OCI-LY3 (cell line): ENCODE data around the gene HILPDA.
A peak's percentile ranks its signal among the peaks of the same experiment; 100 is the strongest.

ENCODE experiments used
- H2AFZ ChIP-seq: fragments of 200-600, 300-600 bp; shearing (Covaris generic); 2 replicates; pipeline ENCODE4 v1.6.0; 2014; ENCODE audit warnings: antibody characterized with exemption, low read depth, low read length
- H3K27ac ChIP-seq: fragments of 200-600, 300-600 bp; sonication (generic); 2 replicates; pipeline ENCODE4 v1.5.1; 2014; ENCODE audit warnings: mild to moderate bottlenecking, low read length, moderate library complexity, mixed read lengths
- H3K27me3 ChIP-seq: fragments of 200-600, 300-600 bp; sonication (generic); 2 replicates; pipeline ENCODE4 v1.6.1; 2014; ENCODE audit warnings: low read depth, low read length, mixed read lengths
- H3K36me3 ChIP-seq: fragments of 200-600, 300-600 bp; sonication (generic); replicated peaks from 2 replicates; pipeline ENCODE3; 2014; ENCODE audit warnings: low read depth, low read length, mixed read lengths
- H3K4me1 ChIP-seq: fragments of 300-600, 200-600 bp; sonication (generic); 2 replicates; pipeline ENCODE4 v1.6.1; 2014; ENCODE audit warnings: low read length, mixed read lengths
- H3K4me2 ChIP-seq: fragments of 200-600, 300-600 bp; sonication (generic); 2 replicates; pipeline ENCODE4 v1.6.1; 2014; ENCODE audit warnings: low read length, mixed read lengths
- H3K4me3 ChIP-seq: fragments of 300-600, 200-600 bp; sonication (generic); 2 replicates; pipeline ENCODE4 v1.5.1; 2014; ENCODE audit warnings: antibody characterized with exemption, mild to moderate bottlenecking, low read length, moderate library complexity
- H3K79me2 ChIP-seq: fragments of 300-600, 200-600 bp; shearing (Covaris generic); 2 replicates; pipeline ENCODE4 v1.6.1; 2014; ENCODE audit warnings: mild to moderate bottlenecking, low read length, mixed read lengths
- H3K9ac ChIP-seq: fragments of 300-600, 200-600 bp; shearing (Covaris generic); 2 replicates; pipeline ENCODE4 v1.6.0; 2014; ENCODE audit warnings: mild to moderate bottlenecking, low read length, moderate library complexity
- H3K9me3 ChIP-seq: fragments of 200-600, 300-600 bp; shearing (Covaris generic); 2 replicates; pipeline ENCODE4 v1.6.1; 2014; ENCODE audit warnings: low read length, mixed read lengths; ENCODE audit not compliant: insufficient read depth
- H4K20me1 ChIP-seq: fragments of 200-600, 300-600 bp; sonication (generic); 2 replicates; pipeline ENCODE4 v1.6.1; 2016; ENCODE audit warnings: low read length, mixed read lengths; ENCODE audit not compliant: insufficient read depth
- EZH2phosphoT487 ChIP-seq: fragments of 200-600 bp; shearing (Covaris generic); IDR thresholded peaks from 2 replicates; pipeline ENCODE4 v1.6.1; 2018; ENCODE audit warnings: antibody characterized with exemption, mixed run types, low read depth
- TF ChIP-seq, protein P1 (sequence below): fragments of 200-600, 300-600 bp; sonication (generic); IDR thresholded peaks from 2 replicates; pipeline ENCODE4 v1.5.1; 2014; ENCODE audit warnings: antibody characterized with exemption, low read length, low read depth

Gene HILPDA

DNA sequence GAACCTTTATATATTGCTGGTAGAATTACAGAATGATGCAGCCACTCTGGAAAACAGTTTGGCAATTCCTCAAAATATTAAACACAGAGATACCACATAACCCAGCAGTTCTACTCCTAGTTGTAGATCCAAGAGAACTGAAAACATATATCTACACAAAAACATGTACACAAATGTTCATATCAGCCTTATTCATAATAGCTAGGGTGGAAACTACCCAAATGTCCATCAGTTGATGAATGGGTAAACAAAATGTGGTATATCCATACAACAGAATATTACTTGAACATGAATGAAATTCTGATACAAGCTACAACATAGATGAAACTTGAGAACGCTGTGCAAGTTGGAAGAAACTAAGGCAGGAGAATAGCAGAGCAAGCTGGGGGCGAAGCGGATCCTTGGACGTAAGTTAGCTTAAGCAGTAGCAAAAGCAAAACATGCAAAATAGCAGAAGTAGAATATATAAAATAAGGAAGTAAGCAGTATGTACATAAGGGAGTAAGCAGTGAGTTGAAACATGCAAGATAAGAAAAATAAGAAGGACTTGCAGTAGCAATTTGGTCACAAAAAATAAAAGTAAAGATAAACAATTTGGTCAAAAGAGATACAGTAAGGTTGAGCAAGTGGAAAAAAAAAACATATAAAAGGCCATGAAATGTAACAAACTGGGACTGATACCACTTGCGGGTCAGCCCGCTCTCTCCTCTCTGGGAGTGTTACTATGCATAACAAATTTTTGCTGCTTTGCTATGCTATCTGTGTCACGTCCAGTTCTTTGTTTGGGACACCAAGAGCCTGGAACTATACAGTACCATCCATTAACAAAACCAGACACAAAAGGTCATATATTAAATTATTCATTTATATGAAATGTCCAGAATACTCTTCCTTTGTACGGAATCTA, 18.0 kb upstream of the HILPDA start:
- no peaks in the 10 kb centered on the region for H3K9me3 ChIP-seq
- TF ChIP-seq EZH2phosphoT487 = no peak
- TF ChIP-seq, protein P1, sequence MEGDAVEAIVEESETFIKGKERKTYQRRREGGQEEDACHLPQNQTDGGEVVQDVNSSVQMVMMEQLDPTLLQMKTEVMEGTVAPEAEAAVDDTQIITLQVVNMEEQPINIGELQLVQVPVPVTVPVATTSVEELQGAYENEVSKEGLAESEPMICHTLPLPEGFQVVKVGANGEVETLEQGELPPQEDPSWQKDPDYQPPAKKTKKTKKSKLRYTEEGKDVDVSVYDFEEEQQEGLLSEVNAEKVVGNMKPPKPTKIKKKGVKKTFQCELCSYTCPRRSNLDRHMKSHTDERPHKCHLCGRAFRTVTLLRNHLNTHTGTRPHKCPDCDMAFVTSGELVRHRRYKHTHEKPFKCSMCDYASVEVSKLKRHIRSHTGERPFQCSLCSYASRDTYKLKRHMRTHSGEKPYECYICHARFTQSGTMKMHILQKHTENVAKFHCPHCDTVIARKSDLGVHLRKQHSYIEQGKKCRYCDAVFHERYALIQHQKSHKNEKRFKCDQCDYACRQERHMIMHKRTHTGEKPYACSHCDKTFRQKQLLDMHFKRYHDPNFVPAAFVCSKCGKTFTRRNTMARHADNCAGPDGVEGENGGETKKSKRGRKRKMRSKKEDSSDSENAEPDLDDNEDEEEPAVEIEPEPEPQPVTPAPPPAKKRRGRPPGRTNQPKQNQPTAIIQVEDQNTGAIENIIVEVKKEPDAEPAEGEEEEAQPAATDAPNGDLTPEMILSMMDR = no peak
- peak overlapping the region; percentile 38 for H3K9ac ChIP-seq
- peak overlapping the region; percentile 65 for H3K4me2 ChIP-seq
- peak overlapping the region; percentile 79 for H2AFZ ChIP-seq
- H4K20me1 ChIP-seq = no peaks in the 10 kb centered on the region
- H3K27me3 ChIP-seq = no peaks in the 10 kb centered on the region
- H3K4me3 ChIP-seq = peak overlapping the region; percentile 54
- no peaks in the 10 kb centered on the region for H3K36me3 ChIP-seq
- no peaks in the 10 kb centered on the region for H3K79me2 ChIP-seq
- peak overlapping the region; percentile 88 for H3K27ac ChIP-seq
- H3K4me1 ChIP-seq = peaks cover 60% of the 10 kb centered on the region

DNA sequence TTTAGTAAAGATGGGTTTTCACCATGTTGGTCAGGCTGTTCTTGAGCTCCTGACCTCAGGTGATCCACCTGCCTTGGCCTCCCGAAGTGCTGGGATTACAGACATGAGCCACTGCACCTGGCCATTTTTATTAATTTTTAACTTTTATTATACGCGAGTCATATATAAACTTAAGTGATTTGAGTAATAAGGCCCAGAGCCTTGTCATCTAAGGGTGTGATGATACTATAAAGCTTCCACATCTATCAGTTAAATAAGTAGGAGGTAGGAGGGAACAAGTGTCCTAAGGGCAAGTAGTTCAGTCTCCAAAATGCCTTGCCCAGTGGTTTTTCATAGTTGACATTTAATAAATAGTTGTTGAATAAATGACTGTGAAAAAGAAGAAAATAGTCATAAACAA, 13.3 kb upstream of the HILPDA start:
- TF ChIP-seq, protein P1 = no peak
- no peak for TF ChIP-seq EZH2phosphoT487
- peak overlapping the region; percentile 36 for H3K27ac ChIP-seq
- no peaks in the 10 kb centered on the region for H3K9me3 ChIP-seq
- H3K79me2 ChIP-seq = no peaks in the 10 kb centered on the region
- H3K4me3 ChIP-seq = 0 out of 2 replicates have a peak overlapping the region, but pooled peaks have one; percentile 2
- no peaks in the 10 kb centered on the region for H3K36me3 ChIP-seq
- H3K27me3 ChIP-seq = no peaks in the 10 kb centered on the region
- no peak overlapping the region for H3K9ac ChIP-seq
- no peak overlapping the region for H2AFZ ChIP-seq
- H3K4me2 ChIP-seq = peak overlapping the region; percentile 44; the same call in 1 of the 2 replicates
- peaks cover 63% of the 10 kb centered on the region for H3K4me1 ChIP-seq
- no peaks in the 10 kb centered on the region for H4K20me1 ChIP-seq

DNA sequence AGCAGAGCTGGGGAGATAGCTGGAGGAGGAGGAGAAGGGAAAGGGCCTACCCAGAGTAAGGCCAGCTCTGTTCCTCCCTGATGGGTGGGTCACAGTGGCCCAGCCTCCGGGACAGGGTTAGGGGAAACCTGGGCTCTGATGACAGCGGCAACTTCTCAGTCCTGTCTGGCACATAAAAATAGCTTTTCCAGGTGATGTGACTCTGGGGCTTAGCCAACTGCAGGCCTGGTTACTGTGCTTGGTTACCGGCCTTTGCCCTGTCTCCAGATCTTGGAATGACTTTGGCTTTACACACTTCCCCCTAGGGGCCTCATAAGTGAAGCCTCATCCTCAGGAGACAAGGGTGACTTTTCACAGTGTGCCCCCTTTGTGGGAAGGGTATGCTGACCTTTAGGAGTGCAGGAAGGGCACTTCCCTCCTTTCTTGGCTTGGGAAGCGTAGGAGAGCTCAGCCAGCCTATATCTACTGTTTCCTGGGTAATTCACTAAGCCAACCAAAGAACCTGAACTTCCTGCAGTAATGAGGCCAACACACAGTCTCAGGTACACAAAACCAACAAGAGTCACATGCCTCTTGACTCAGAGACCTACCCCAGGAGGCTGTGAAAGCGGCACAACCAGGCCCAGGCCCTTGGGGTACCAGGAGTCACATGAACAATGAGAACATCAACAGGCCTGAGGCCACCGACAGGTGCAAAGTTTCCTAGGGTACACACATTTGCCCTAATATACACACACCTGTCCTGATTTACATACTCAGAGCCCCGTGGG, 11.7 kb upstream of the HILPDA start:
- peak overlapping the region; percentile 79 for H2AFZ ChIP-seq
- peak overlapping the region; percentile 77 for H3K4me2 ChIP-seq
- TF ChIP-seq, protein P1 = no peak
- no peak for TF ChIP-seq EZH2phosphoT487
- H4K20me1 ChIP-seq = no peaks in the 10 kb centered on the region
- H3K9ac ChIP-seq = peak overlapping the region; percentile 54
- peaks cover 46% of the 10 kb centered on the region for H3K4me1 ChIP-seq
- H3K79me2 ChIP-seq = no peaks in the 10 kb centered on the region
- H3K27ac ChIP-seq = peak overlapping the region; percentile 73
- H3K9me3 ChIP-seq = no peaks in the 10 kb centered on the region
- no peaks in the 10 kb centered on the region for H3K27me3 ChIP-seq
- no peaks in the 10 kb centered on the region for H3K36me3 ChIP-seq
- peak overlapping the region; percentile 48 for H3K4me3 ChIP-seq

DNA sequence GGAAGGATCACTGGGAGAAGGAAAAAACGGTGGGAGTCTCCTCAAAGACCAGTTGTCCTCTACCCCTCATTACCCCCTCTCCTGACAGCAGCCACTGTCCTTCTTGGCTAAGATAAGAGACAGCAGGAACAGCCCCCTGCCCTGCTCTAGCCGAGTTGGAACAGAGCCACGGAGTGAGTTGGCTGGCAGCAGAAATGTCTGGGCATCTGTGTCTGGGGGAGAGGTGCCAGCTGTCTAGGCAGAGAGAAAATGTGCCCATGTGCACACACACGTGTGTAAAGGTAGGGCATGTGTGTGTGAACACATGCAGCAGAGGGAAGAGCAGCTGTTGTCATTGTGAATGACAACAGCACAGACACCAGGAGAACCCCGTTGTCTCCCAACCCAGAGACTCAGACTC, 9.4 kb upstream of the HILPDA start:
- Histone ChIP-seq H3K36me3 (no peaks in the 10 kb centered on the region), H3K4me3 (no peak overlapping the region), H3K27ac (no peak overlapping the region), H3K4me2 (no peak overlapping the region), H3K4me1 (peaks cover 45% of the 10 kb centered on the region), H3K9ac (no peak overlapping the region), H3K27me3 (no peaks in the 10 kb centered on the region), H2AFZ (no peak overlapping the region), H3K79me2 (no peaks in the 10 kb centered on the region), H3K9me3 (no peaks in the 10 kb centered on the region), H4K20me1 (no peaks in the 10 kb centered on the region)
- no peak for TF ChIP-seq EZH2phosphoT487
- TF ChIP-seq, protein P1 = no peak
